ENCODE data around the gene OPTN. TPM values are rescaled to one million over a fixed set of nuclear protein-coding genes. Genes with fewer than 3 reads are reported as not detected.

The OPTN gene
- polyA plus RNA-seq, 3 donors: 1.4 to 3.7 (median 2.6) TPM

GRCh38 chr10:13066527-13066926 is 33.4 kb upstream of the OPTN start:
- Histone ChIP-seq H3K4me2 (replicated peaks; ENCODE audit: extremely low read depth, low read length, poor library complexity, severe bottlenecking) (no peak overlapping the region), H2AFZ (ENCODE audit: insufficient read depth, low read depth, low read length, poor library complexity, severe bottlenecking) (no peak overlapping the region), H3K27ac (ENCODE audit: low read depth in 1 of 2, low read length in 2 of 2) (no peak overlapping the region), H3K9ac (ENCODE audit: insufficient read depth, low read length, poor library complexity, severe bottlenecking) (no peak overlapping the region), H3K4me3 (replicated peaks in 1 of 3; ENCODE audit: low read depth in 2 of 3, low read length in 3 of 3) (no peak overlapping the region), H3K9me3 (replicated peaks in 1 of 2; ENCODE audit: control insufficient read depth in 1 of 2, insufficient read depth in 1 of 2, low read length in 2 of 2) (no peaks in the 10 kb centered on the region), H4K20me1 (ENCODE audit: insufficient read depth, low read length) (no peaks in the 10 kb centered on the region), H3K27me3 (ENCODE audit: control insufficient read depth in 2 of 2, insufficient read depth in 2 of 2, low read length in 2 of 2) (no peaks in the 10 kb centered on the region), H3K4me1 (ENCODE audit: control insufficient read depth in 1 of 2, insufficient read depth in 2 of 2, low read length in 2 of 2) (no peaks in the 10 kb centered on the region), H3K79me2 (ENCODE audit: insufficient read depth, low read length) (no peaks in the 10 kb centered on the region), H3K36me3 (replicated peaks in 1 of 2; ENCODE audit: control insufficient read depth in 1 of 2, insufficient read depth in 2 of 2, low read length in 2 of 2) (no peaks in the 10 kb centered on the region)
- DNase-seq: no peak
- TF ChIP-seq CTCF (IDR thresholded peaks at IDR 0.05): no peak
- Mint-ChIP-seq H3K4me3 (no peak overlapping the region), H3K4me1 (no peaks in the 10 kb centered on the region), H3K36me3 (no peaks in the 10 kb centered on the region), H3K27me3 (ENCODE audit: low read depth in 3 of 3) (peaks cover 0 to 2% (median 0%) of the 10 kb centered on the region in 3 donors), H3K27ac (peak overlapping the region in 1 of 7 donors; percentile 40), H3K9me3 (peaks cover 0 to 6% (median 3%) of the 10 kb centered on the region in 7 donors)
- 76% methylated on average over 5 of the region's 6 CpGs for WGBS (ENCODE audit: insufficient coverage)
- intact Hi-C loops (cut with micrococcal nuclease): no loop called here

GRCh38 chr10:13067431-13067830 is 32.5 kb upstream of the OPTN start:
- no peaks in the 10 kb centered on the region for H3K79me2 ChIP-seq (ENCODE audit: insufficient read depth, low read length)
- H3K27ac ChIP-seq (ENCODE audit: low read depth in 1 of 2, low read length in 2 of 2): no peak overlapping the region
- Mint-ChIP-seq H3K4me1 (no peaks in the 10 kb centered on the region), H3K9me3 (peaks cover 0 to 7% (median 3%) of the 10 kb centered on the region in 7 donors), H3K36me3 (no peaks in the 10 kb centered on the region), H3K27ac (no peak overlapping the region), H3K4me3 (no peak overlapping the region), H3K27me3 (ENCODE audit: low read depth in 3 of 3) (peaks cover 0 to 2% (median 0%) of the 10 kb centered on the region in 3 donors)
- H3K4me3 ChIP-seq (replicated peaks in 1 of 3; ENCODE audit: low read depth in 2 of 3, low read length in 3 of 3): no peak overlapping the region
- intact Hi-C loops (cut with micrococcal nuclease): no loop called here
- no peaks in the 10 kb centered on the region for H4K20me1 ChIP-seq (ENCODE audit: insufficient read depth, low read length)
- no peaks in the 10 kb centered on the region for H3K36me3 ChIP-seq (replicated peaks in 1 of 2; ENCODE audit: control insufficient read depth in 1 of 2, insufficient read depth in 2 of 2, low read length in 2 of 2)
- no peak overlapping the region for H2AFZ ChIP-seq (ENCODE audit: insufficient read depth, low read depth, low read length, poor library complexity, severe bottlenecking)
- DNase-seq: no peak
- H3K9ac ChIP-seq (ENCODE audit: insufficient read depth, low read length, poor library complexity, severe bottlenecking): no peak overlapping the region
- no CpG with 5 or more reads among the region's 7 CpGs for WGBS (ENCODE audit: insufficient coverage)
- no peaks in the 10 kb centered on the region for H3K9me3 ChIP-seq (replicated peaks in 1 of 2; ENCODE audit: control insufficient read depth in 1 of 2, insufficient read depth in 1 of 2, low read length in 2 of 2)
- H3K4me1 ChIP-seq (ENCODE audit: control insufficient read depth in 1 of 2, insufficient read depth in 2 of 2, low read length in 2 of 2): no peaks in the 10 kb centered on the region
- no peaks in the 10 kb centered on the region for H3K27me3 ChIP-seq (ENCODE audit: control insufficient read depth in 2 of 2, insufficient read depth in 2 of 2, low read length in 2 of 2)
- H3K4me2 ChIP-seq (replicated peaks; ENCODE audit: extremely low read depth, low read length, poor library complexity, severe bottlenecking): no peak overlapping the region
- TF ChIP-seq CTCF (IDR thresholded peaks at IDR 0.05): no peak
